ENCODE results near the gene THSD4.

The THSD4 gene

GRCh38 chr15:71685420-71685993 is 570.2 kb downstream of the THSD4 start:
- no peak for DNase-seq

- no peak for DNase-seq
Observed at GRCh38 chr15:71686221-71687050, 571.2 kb downstream of the THSD4 start.

GRCh38 chr15:71687902-71688508 is 572.7 kb downstream of the THSD4 start:
- no peak for DNase-seq

- no peak for DNase-seq
Observed at GRCh38 chr15:71688509-71689094, 573.3 kb downstream of the THSD4 start.

- DNase-seq = no peak
Observed at GRCh38 chr15:71691081-71691457, 575.8 kb downstream of the THSD4 start.

- no peak for DNase-seq
Observed at GRCh38 chr15:71691458-71692417, 576.5 kb downstream of the THSD4 start.

- no peak for DNase-seq
Observed at GRCh38 chr15:71697236-71697635, 582.0 kb downstream of the THSD4 start.

GRCh38 chr15:71698030-71698429 is 582.8 kb downstream of the THSD4 start:
- no peak for DNase-seq

GRCh38 chr15:71698742-71699141 is 583.5 kb downstream of the THSD4 start:
- no peak for DNase-seq

- DNase-seq = no peak
Observed at GRCh38 chr15:71699977-71700376, 584.7 kb downstream of the THSD4 start.

GRCh38 chr15:71701808-71702207 is 586.5 kb downstream of the THSD4 start:
- no peak for DNase-seq

- no peak for DNase-seq
Observed at GRCh38 chr15:71702496-71702895, 587.2 kb downstream of the THSD4 start.

GRCh38 chr15:71705151-71705550 is 589.9 kb downstream of the THSD4 start:
- DNase-seq = no peak

GRCh38 chr15:71706461-71707229 is 591.4 kb downstream of the THSD4 start:
- no peak for DNase-seq

- no peak for DNase-seq
Observed at GRCh38 chr15:71707230-71708050, 592.2 kb downstream of the THSD4 start.

GRCh38 chr15:71708051-71708429 is 592.8 kb downstream of the THSD4 start:
- DNase-seq = no peak

GRCh38 chr15:71708741-71709140 is 593.5 kb downstream of the THSD4 start:
- DNase-seq = no peak

GRCh38 chr15:71709808-71710418 is 594.6 kb downstream of the THSD4 start:
- no peak for DNase-seq

GRCh38 chr15:71712182-71712581 is 596.9 kb downstream of the THSD4 start:
- no peak for DNase-seq

GRCh38 chr15:71713191-71713809 is 598.0 kb downstream of the THSD4 start:
- no peak for DNase-seq

All from bone marrow (tissue), 2 donors.